NT2/D1 (cell line): ENCODE data around the gene CHAF1A.

Experiments used
- SUZ12 ChIP-seq: IDR thresholded peaks from 2 replicates; pipeline ENCODE4 v1.6.1; 2011; ENCODE audit not compliant: insufficient read length, insufficient read depth; ENCODE audit errors: extremely low read depth
- YY1 ChIP-seq: IDR thresholded peaks from 2 replicates; pipeline ENCODE4 v1.6.1; 2011; ENCODE audit not compliant: insufficient read length, insufficient read depth
- ZNF274 ChIP-seq: IDR thresholded peaks from 2 replicates; pipeline ENCODE4 v1.6.1; 2011; ENCODE audit warnings: mild to moderate bottlenecking, low read depth, low read length

- TF ChIP-seq SUZ12, result no peak
- no peak for TF ChIP-seq ZNF274
- no peak for TF ChIP-seq YY1
Observed at GRCh38 chr19:4375164-4376027, 27.0 kb upstream of the CHAF1A start.
